ENCODE data around the gene ME3.

The ME3 gene

GRCh38 chr11:86641537-86642261 is 30.7 kb downstream of the ME3 start:
- Histone ChIP-seq H3K27me3 (replicated peaks) (no peaks in the 10 kb centered on the region), H3K27ac (no peak overlapping the region), H3K36me3 (replicated peaks) (no peaks in the 10 kb centered on the region), H3K4me3 (ENCODE audit: low read depth, low read length) (no peak overlapping the region)
- in situ Hi-C loops (cut with HindIII; ENCODE audit: low pct_ligation_motif_present, low sequenced_read_pairs): no loop called here
- DNase-seq: no peak
- TF ChIP-seq, protein P1, sequence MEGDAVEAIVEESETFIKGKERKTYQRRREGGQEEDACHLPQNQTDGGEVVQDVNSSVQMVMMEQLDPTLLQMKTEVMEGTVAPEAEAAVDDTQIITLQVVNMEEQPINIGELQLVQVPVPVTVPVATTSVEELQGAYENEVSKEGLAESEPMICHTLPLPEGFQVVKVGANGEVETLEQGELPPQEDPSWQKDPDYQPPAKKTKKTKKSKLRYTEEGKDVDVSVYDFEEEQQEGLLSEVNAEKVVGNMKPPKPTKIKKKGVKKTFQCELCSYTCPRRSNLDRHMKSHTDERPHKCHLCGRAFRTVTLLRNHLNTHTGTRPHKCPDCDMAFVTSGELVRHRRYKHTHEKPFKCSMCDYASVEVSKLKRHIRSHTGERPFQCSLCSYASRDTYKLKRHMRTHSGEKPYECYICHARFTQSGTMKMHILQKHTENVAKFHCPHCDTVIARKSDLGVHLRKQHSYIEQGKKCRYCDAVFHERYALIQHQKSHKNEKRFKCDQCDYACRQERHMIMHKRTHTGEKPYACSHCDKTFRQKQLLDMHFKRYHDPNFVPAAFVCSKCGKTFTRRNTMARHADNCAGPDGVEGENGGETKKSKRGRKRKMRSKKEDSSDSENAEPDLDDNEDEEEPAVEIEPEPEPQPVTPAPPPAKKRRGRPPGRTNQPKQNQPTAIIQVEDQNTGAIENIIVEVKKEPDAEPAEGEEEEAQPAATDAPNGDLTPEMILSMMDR (IDR thresholded peaks at IDR 0.05; ENCODE audit: low read depth, low read length, missing control alignments): no peak

- TF ChIP-seq, protein P1 (IDR thresholded peaks at IDR 0.05; ENCODE audit: low read depth, low read length, missing control alignments): no peak
- H3K27me3 ChIP-seq (replicated peaks): no peaks in the 10 kb centered on the region
- no peak for DNase-seq
- H3K27ac ChIP-seq: no peak overlapping the region
- H3K4me3 ChIP-seq (ENCODE audit: low read depth, low read length): no peak overlapping the region
- H3K36me3 ChIP-seq (replicated peaks): no peaks in the 10 kb centered on the region
- in situ Hi-C loops (cut with HindIII; ENCODE audit: low pct_ligation_motif_present, low sequenced_read_pairs): no loop called here
Measured at GRCh38 chr11:86639137-86639536, 33.3 kb downstream of the ME3 start.

- no peak overlapping the region for H3K27ac ChIP-seq
- H3K27me3 ChIP-seq (replicated peaks): no peaks in the 10 kb centered on the region
- H3K4me3 ChIP-seq (ENCODE audit: low read depth, low read length): no peak overlapping the region
- no peak for DNase-seq
- TF ChIP-seq, protein P1 (IDR thresholded peaks at IDR 0.05; ENCODE audit: low read depth, low read length, missing control alignments): no peak
- in situ Hi-C loops (cut with HindIII; ENCODE audit: low pct_ligation_motif_present, low sequenced_read_pairs): no loop called here
- no peaks in the 10 kb centered on the region for H3K36me3 ChIP-seq (replicated peaks)
Measured at GRCh38 chr11:86638673-86639072, 33.7 kb downstream of the ME3 start.

DNA sequence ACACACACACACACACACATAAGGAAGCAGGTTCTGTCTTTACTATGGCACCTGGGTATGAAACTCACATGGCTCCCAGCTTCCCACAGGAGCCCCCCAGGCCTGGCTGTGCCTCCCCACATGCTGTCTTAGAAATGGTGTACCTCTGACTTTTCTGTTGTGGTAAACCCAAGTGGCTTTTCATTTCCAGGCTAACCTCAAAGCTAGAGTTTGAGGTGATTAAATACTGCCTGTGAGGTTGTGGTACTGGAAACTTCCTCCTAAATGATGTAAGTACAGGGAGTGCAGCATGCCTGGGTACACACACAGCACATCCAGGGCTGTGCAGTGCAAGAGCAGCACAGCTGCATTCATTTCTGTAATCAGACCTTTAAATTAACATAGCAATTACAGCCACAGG is 34.4 kb downstream of the ME3 start:
- no peak overlapping the region for H3K27ac ChIP-seq
- no peaks in the 10 kb centered on the region for H3K27me3 ChIP-seq (replicated peaks)
- TF ChIP-seq, protein P1 (IDR thresholded peaks at IDR 0.05; ENCODE audit: low read depth, low read length, missing control alignments): no peak
- no peaks in the 10 kb centered on the region for H3K36me3 ChIP-seq (replicated peaks)
- DNase-seq: no peak
- in situ Hi-C loops (cut with HindIII; ENCODE audit: low pct_ligation_motif_present, low sequenced_read_pairs): no loop called here
- H3K4me3 ChIP-seq (ENCODE audit: low read depth, low read length): no peak overlapping the region

DNA sequence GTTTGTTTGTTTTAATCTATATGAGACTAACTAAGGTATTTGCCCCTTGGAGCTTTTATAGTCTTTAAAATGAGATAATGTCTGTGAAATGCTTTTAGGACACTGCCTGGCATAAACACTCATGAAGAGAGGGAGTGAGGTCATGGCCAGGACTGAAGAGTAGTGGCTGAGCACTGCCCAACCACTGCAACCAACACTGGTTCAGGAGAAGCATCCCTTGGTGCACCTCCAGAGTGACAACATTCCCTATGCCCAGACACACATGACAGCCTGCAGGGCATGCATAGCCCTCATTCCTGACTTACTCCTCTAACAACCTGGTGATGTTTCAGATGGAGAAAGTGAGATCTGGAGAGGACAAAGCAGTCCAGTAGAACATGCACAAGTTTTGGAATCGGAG is 36.1 kb downstream of the ME3 start:
- Histone ChIP-seq H3K27me3 (replicated peaks) (no peaks in the 10 kb centered on the region), H3K27ac (no peak overlapping the region), H3K36me3 (replicated peaks) (no peaks in the 10 kb centered on the region), H3K4me3 (ENCODE audit: low read depth, low read length) (no peak overlapping the region)
- in situ Hi-C loops (cut with HindIII; ENCODE audit: low pct_ligation_motif_present, low sequenced_read_pairs): no loop called here
- no peak for DNase-seq
- TF ChIP-seq, protein P1 (IDR thresholded peaks at IDR 0.05; ENCODE audit: low read depth, low read length, missing control alignments): no peak

Measured in brain microvascular endothelial cell (primary cell).